K562 (cell line): ENCODE results near the gene KCNA2. TPM values are rescaled to one million over a fixed set of nuclear protein-coding genes. Genes with fewer than 3 reads are reported as not detected.

Source experiments
- CTCF ChIP-seq, 3 experiments: IDR thresholded peaks in 2 of 3; conservative IDR thresholded peaks in 1 of 3; 2 replicates each; pipeline ENCODE4 v1.5.1; 2011 to 2012; ENCODE audit warnings: low read length in 3 of 3, mild to moderate bottlenecking in 3 of 3, control low read depth in 2 of 3, improper control_type of control experiment in 1 of 3, inconsistent platforms in 1 of 3, low read depth in 1 of 3, mixed read lengths in 1 of 3, moderate library complexity in 1 of 3; ENCODE audit not compliant: insufficient read depth in 2 of 3
- CTCFL ChIP-seq: IDR thresholded peaks from 2 replicates; pipeline ENCODE4 v1.6.1; 2011; ENCODE audit warnings: borderline replicate concordance, low read depth, mild to moderate bottlenecking, moderate library complexity, low read length; ENCODE audit not compliant: insufficient read depth, poor library complexity, severe bottlenecking
- ESRRB ChIP-seq: fragments of 250-450 bp; sonication (Bioruptor Pico); IDR thresholded peaks from 2 replicates; pipeline ENCODE4 v1.5.0; 2020; ENCODE audit warnings: mild to moderate bottlenecking, moderate library complexity, borderline replicate concordance
- HNRNPUL1 ChIP-seq: fragments of 200-400 bp; formaldehyde crosslinking; IDR thresholded peaks from 2 replicates; pipeline ENCODE4 v1.6.1; 2017; ENCODE audit warnings: low read length
- KLF1 ChIP-seq: fragments of 450-650 bp; IDR thresholded peaks from 2 replicates; pipeline ENCODE4 v1.6.1; 2016; ENCODE audit warnings: missing genetic modification characterization, missing compliant biosample characterization
- LEF1 ChIP-seq: fragments of 450-650 bp; IDR thresholded peaks from 2 replicates; pipeline ENCODE4 v1.6.1; 2016; ENCODE audit warnings: mild to moderate bottlenecking
- NFXL1 ChIP-seq: fragments of 450-650 bp; formaldehyde crosslinking; IDR thresholded peaks from 2 replicates; pipeline ENCODE4 v1.4.0; 2021; ENCODE audit warnings: mild to moderate bottlenecking
- NR0B1 ChIP-seq: fragments of 450-650 bp; IDR thresholded peaks from one replicate; pipeline ENCODE4 v1.6.1; 2018; ENCODE audit warnings: mild to moderate bottlenecking, moderate library complexity; ENCODE audit not compliant: partially characterized antibody
- PML ChIP-seq: IDR thresholded peaks from 2 replicates; pipeline ENCODE4 v1.6.1; 2012; ENCODE audit warnings: low read length, inconsistent platforms
- POU5F1 ChIP-seq: fragments of 150-350 bp; IDR thresholded peaks from 2 replicates; pipeline ENCODE4 v1.6.1; 2014; ENCODE audit warnings: borderline replicate concordance, low read length, low read depth, mild to moderate bottlenecking; ENCODE audit not compliant: partially characterized antibody
- SAFB ChIP-seq: fragments of 200-400 bp; formaldehyde crosslinking; IDR thresholded peaks from 2 replicates; pipeline ENCODE4 v1.6.1; 2017; ENCODE audit warnings: low read depth, low read length, borderline replicate concordance
- SMC3 ChIP-seq: conservative IDR thresholded peaks from 2 replicates; pipeline ENCODE4 v1.6.1; 2011; ENCODE audit warnings: low read depth, low read length, improper control_type of control experiment; ENCODE audit not compliant: insufficient read depth
- SNRNP70 ChIP-seq: fragments of 200-400 bp; formaldehyde crosslinking; optimal IDR thresholded peaks from 2 replicates; pipeline ENCODE3; 2017; ENCODE audit warnings: low read depth, low read length
- TAF9B ChIP-seq: fragments of 450-650 bp; IDR thresholded peaks from 2 replicates; pipeline ENCODE4 v1.6.1; 2018; ENCODE audit warnings: mild to moderate bottlenecking; ENCODE audit not compliant: partially characterized antibody
- TCFL5 ChIP-seq: fragments of 250-450 bp; sonication (Bioruptor Pico); conservative IDR thresholded peaks from 2 replicates; pipeline ENCODE4 v1.6.1; 2021; ENCODE audit warnings: mild to moderate bottlenecking, moderate library complexity, matching md5 sums
- YY1 ChIP-seq, 3 experiments: IDR thresholded peaks; 2 replicates each; pipeline ENCODE4 v1.6.1; 2011; ENCODE audit warnings: low read length in 2 of 3, mild to moderate bottlenecking in 2 of 3, moderate library complexity in 2 of 3, borderline replicate concordance in 1 of 3, control low read depth in 1 of 3, low read depth in 1 of 3; ENCODE audit not compliant: insufficient read depth in 3 of 3, insufficient replicate concordance in 2 of 3, control insufficient read depth in 1 of 3, insufficient read length in 1 of 3; ENCODE audit errors: extremely low read depth in 1 of 3
- ZC3H11A ChIP-seq: IDR thresholded peaks from 2 replicates; pipeline ENCODE4 v1.6.1; 2012; ENCODE audit warnings: low read depth, low read length, improper control_type of control experiment
- ZFP36 ChIP-seq: fragments of 150-350 bp; IDR thresholded peaks from 2 replicates; pipeline ENCODE4 v1.6.1; 2018; ENCODE audit warnings: low read length, low read depth; ENCODE audit not compliant: partially characterized antibody
- ZNF140 ChIP-seq: fragments of 250-450 bp; sonication (Bioruptor Pico); IDR thresholded peaks from 2 replicates; pipeline ENCODE4 v1.8.0; 2021; ENCODE audit warnings: moderate library complexity, mild to moderate bottlenecking, inconsistent platforms
- polyA plus RNA-seq, 8 experiments: library from polyadenylated mRNA; depleted of rRNA in 4 of 8; stranded (reverse) in 5 of 8; unstranded in 3 of 8; fragments of >200 nt; fragmentation: Nextera tagmentation in 2 of 8; fragmentation: Illumina TruSeq in 1 of 8; extraction: Ambion mirVana in 2 of 8; extraction: Trizol in 1 of 8; gene quantifications; 2 replicates each; pipeline versions ENCODE4 v1.2.1 to v1.2.3, GENCODE V29; 2011 to 2014; ENCODE audit warnings: inconsistent platforms in 1 of 8, missing spikeins in 1 of 8
- total RNA-seq, 7 experiments: library from RNA; depleted of rRNA in 6 of 7; stranded (reverse); fragments of >200 nt in 6 of 7; fragmentation: Illumina TruSeq in 2 of 7; extraction: Trizol in 2 of 7; gene quantifications; 2 replicates each; pipeline versions ENCODE4 v1.2.1 to v1.2.3, GENCODE V29; 2011 to 2021; ENCODE audit warnings: low replicate concordance in 1 of 7
- TF ChIP-seq, protein P1 (sequence below): fragments of 450-650 bp; formaldehyde crosslinking; conservative IDR thresholded peaks from 2 replicates; pipeline ENCODE4 v1.4.0; 2022; ENCODE audit warnings: mild to moderate bottlenecking, missing genetic modification characterization

The KCNA2 gene
- total and polyA plus RNA-seq, 9 of the 15 experiments (the other 6 are each of a cell fraction or from before 2014, with no cell fraction given): not detected

DNA sequence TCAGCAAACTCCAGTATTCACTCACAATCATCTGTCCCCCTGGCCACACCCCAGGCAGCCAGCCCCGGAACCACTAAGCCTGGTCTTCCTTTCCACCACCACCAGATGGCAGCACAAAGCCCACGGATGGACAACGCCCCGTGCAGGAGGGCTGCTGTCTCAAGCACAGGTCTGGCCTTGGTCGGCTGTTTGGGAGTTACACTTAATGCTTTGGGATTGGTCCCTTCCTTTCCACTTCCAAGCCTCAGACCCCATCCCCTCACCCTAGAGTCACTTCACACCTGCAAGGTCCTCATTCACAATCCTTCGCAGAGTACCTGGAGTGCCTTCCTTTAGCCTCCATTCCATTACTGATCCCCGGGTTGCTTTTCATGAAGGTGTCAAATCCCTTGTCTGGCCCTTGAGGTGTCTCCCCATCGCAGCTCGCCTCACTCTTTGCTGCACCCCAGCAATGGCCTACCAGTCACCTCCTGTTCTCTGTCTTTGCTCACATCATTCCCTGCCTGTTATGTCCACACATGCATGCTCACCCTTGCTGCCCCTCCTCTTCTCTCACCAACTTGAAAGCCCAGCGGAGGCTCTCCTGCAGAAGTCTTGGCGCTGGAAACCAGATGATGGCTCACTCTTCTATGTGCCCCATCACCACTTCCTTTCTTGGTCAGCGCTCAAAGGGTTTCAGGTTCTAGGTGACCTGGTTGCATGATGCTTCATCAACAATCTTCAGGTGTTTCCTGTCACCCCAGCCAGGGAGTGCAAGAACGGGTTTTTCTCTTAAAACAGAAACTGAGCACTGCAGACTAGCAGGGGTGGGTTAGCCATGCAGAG is 24.9 kb upstream of the KCNA2 start (continued):
- TF ChIP-seq, protein P1, sequence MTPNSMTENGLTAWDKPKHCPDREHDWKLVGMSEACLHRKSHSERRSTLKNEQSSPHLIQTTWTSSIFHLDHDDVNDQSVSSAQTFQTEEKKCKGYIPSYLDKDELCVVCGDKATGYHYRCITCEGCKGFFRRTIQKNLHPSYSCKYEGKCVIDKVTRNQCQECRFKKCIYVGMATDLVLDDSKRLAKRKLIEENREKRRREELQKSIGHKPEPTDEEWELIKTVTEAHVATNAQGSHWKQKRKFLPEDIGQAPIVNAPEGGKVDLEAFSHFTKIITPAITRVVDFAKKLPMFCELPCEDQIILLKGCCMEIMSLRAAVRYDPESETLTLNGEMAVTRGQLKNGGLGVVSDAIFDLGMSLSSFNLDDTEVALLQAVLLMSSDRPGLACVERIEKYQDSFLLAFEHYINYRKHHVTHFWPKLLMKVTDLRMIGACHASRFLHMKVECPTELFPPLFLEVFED (CRISPR knock-in tag): 0 out of 2 replicates have a peak, but pooled peaks have one; percentile 52
- TF ChIP-seq POU5F1: no peak
- peak; percentile 89 to 96 (median 92) for TF ChIP-seq CTCF (IDR thresholded peaks at IDR 0.05 in 2 of 3, conservative IDR thresholded peaks at IDR 0.05 in 1 of 3; ENCODE audit: insufficient read depth in 2 of 3, low read depth in 1 of 3, low read length in 3 of 3)
- TF ChIP-seq TCFL5: no peak
- no peak for TF ChIP-seq NFXL1 (CRISPR knock-in tag)
- TF ChIP-seq ZNF140: no peak
- TF ChIP-seq ESRRB (CRISPR knock-in tag): no peak
- TF ChIP-seq SMC3: peak; percentile 90
- no peak for TF ChIP-seq LEF1
- TF ChIP-seq SAFB: no peak
- TF ChIP-seq KLF1 (tag): 0 out of 2 replicates have a peak, but pooled peaks have one; percentile 52
- TF ChIP-seq ZFP36: peak; percentile 12
- TF ChIP-seq SNRNP70: no peak
- no peak for TF ChIP-seq PML
- no peak for TF ChIP-seq HNRNPUL1
- no peak for TF ChIP-seq ZC3H11A
- TF ChIP-seq CTCFL: peak; percentile 49
- TF ChIP-seq YY1 (IDR thresholded peaks at IDR 0.05; ENCODE audit: borderline replicate concordance in 1 of 3, control insufficient read depth in 1 of 3, extremely low read depth in 1 of 3, insufficient read depth in 3 of 3, insufficient read length in 1 of 3, insufficient replicate concordance in 2 of 3, low read depth in 1 of 3, low read length in 2 of 3): no peak
- no peak for TF ChIP-seq TAF9B
- no peak for TF ChIP-seq NR0B1
